GM12878 (cell line): ENCODE data around the gene PRX. TPM values are rescaled to one million over a fixed set of nuclear protein-coding genes. Genes with fewer than 3 reads are reported as not detected.
A peak's percentile ranks its signal among the peaks of the same experiment; 100 is the strongest.

Source experiments
- ATAC-seq: fragments of 200-7000 bp; cut with Tn5 transposase; 3 replicates; pipeline ENCODE4 v1.9.1; 2020; ENCODE audit warnings: mild to moderate bottlenecking, moderate library complexity
- BruUV-seq: library from RNA; stranded (reverse); fragments of 400-500 nt; replicated peaks from 2 replicates; lab custom pipeline; 2021; lab: Mats Ljungman, UMichigan
- CTCF ChIA-PET: fragments of 300-600 bp; sonication (Branson Sonifier 250); formaldehyde crosslinking; extraction: SDS; loops from one replicate; lab custom pipeline; 2021; ENCODE audit warnings: inconsistent platforms; lab: Yijun Ruan, JAX
- POLR2A ChIA-PET: fragments of 350-600 bp; formaldehyde crosslinking; extraction: SDS; loops from one replicate; lab custom pipeline; 2021; ENCODE audit warnings: inconsistent platforms; lab: Charles Lee
- RAD21 ChIA-PET: fragments of 300-600 bp; sonication (Branson Sonifier 250); formaldehyde crosslinking; loops from one replicate; lab custom pipeline; 2023; ENCODE audit warnings: antibody characterized with exemption; ENCODE audit not compliant: unreplicated experiment; lab: Charles Lee
- SMC1A ChIA-PET: fragments of 300-600 bp; sonication (Branson Sonifier 250); formaldehyde crosslinking; loops from one replicate; lab custom pipeline; 2023; ENCODE audit not compliant: unreplicated experiment, uncharacterized antibody; lab: Charles Lee
- DNase-seq: peaks from one replicate; pipeline ENCODE4 v3.0.0-alpha.2; 2011; ENCODE audit warnings: low read depth, low spot score
- FAIRE-seq: peaks from 3 replicates; lab custom pipeline; 2011; peaks lifted over from hg19 to GRCh38; lab: Jason Lieb, UNC
- H2AFZ ChIP-seq: 2 replicates; pipeline ENCODE4 v1.6.0; 2011; ENCODE audit warnings: low read depth, low read length, control low read depth; ENCODE audit not compliant: control insufficient read depth
- H3K27ac ChIP-seq: 2 replicates; pipeline ENCODE4 v1.5.1; 2011; ENCODE audit warnings: control low read depth; ENCODE audit not compliant: control insufficient read depth, insufficient read depth
- H3K27me3 ChIP-seq, 2 experiments: replicated peaks in 1 of 2; 2 replicates each; pipeline versions ENCODE4 v1.6.0 to v1.6.1; 2011; ENCODE audit warnings: low read length in 1 of 2; ENCODE audit not compliant: control insufficient read depth in 2 of 2, insufficient read depth in 2 of 2
- H3K36me3 ChIP-seq, 2 experiments: 2 replicates each; pipeline ENCODE4 v1.5.1; 2011; ENCODE audit warnings: low read length in 1 of 2; ENCODE audit not compliant: control insufficient read depth in 2 of 2, insufficient read depth in 2 of 2
- H3K4me1 ChIP-seq: 2 replicates; pipeline ENCODE4 v1.6.1; 2011; ENCODE audit warnings: mild to moderate bottlenecking, low read length, moderate library complexity, mixed read lengths; ENCODE audit not compliant: control insufficient read depth, insufficient read depth
- H3K4me2 ChIP-seq: 2 replicates; pipeline ENCODE4 v1.6.0; 2011; ENCODE audit warnings: control low read depth; ENCODE audit not compliant: control insufficient read depth, insufficient read depth
- H3K4me3 ChIP-seq: fragments of 200-600 bp; sonication (generic); 2 replicates; pipeline ENCODE4 v1.5.1; 2016
- H3K79me2 ChIP-seq: 2 replicates; pipeline ENCODE4 v1.6.0; 2011; ENCODE audit warnings: low read length; ENCODE audit not compliant: control insufficient read depth, insufficient read depth
- H3K9ac ChIP-seq: 2 replicates; pipeline ENCODE4 v1.8.0; 2011; ENCODE audit warnings: low read length, control low read depth, mixed read lengths; ENCODE audit not compliant: control insufficient read depth, insufficient read depth
- H3K9me3 ChIP-seq: replicated peaks from 3 replicates; pipeline ENCODE4 v1.5.1; 2011; ENCODE audit warnings: mild to moderate bottlenecking, low read length; ENCODE audit not compliant: control insufficient read depth, insufficient read depth
- H4K20me1 ChIP-seq: 2 replicates; pipeline ENCODE4 v1.6.0; 2011; ENCODE audit not compliant: control insufficient read depth, insufficient read depth
- ASH2L ChIP-seq: fragments of 300-600, 200-600 bp; sonication (generic); IDR thresholded peaks from 2 replicates; pipeline ENCODE4 v1.6.1; 2017; ENCODE audit warnings: low read depth, mild to moderate bottlenecking, borderline replicate concordance
- ATF7 ChIP-seq: fragments of 450-650 bp; IDR thresholded peaks from 2 replicates; pipeline ENCODE4 v1.6.1; 2016; ENCODE audit warnings: low read depth, mild to moderate bottlenecking
- CEBPB ChIP-seq, 2 experiments: fragments of 150-350 bp in 1 of 2; IDR thresholded peaks; 2 replicates each; pipeline ENCODE4 v1.6.1; 2012 to 2014; ENCODE audit warnings: low read depth in 2 of 2, low read length in 2 of 2, borderline replicate concordance in 1 of 2, inconsistent platforms in 1 of 2
- ELK1 ChIP-seq: IDR thresholded peaks from 2 replicates; pipeline ENCODE4 v1.6.1; 2012; ENCODE audit warnings: low read depth, low read length, improper control_type of control experiment
- EZH2 ChIP-seq: IDR thresholded peaks from 2 replicates; pipeline ENCODE4 v1.6.1; 2012; ENCODE audit warnings: low read depth, mild to moderate bottlenecking, control low read depth, inconsistent platforms, low read length, borderline replicate concordance; ENCODE audit not compliant: control insufficient read depth
- POLR2AphosphoS5 ChIP-seq: IDR thresholded peaks from 2 replicates; pipeline ENCODE4 v1.6.1; 2011; ENCODE audit warnings: mild to moderate bottlenecking, low read length, inconsistent platforms
- RB1 ChIP-seq: fragments of 450-650 bp; formaldehyde crosslinking; IDR thresholded peaks from 2 replicates; pipeline ENCODE4 v1.6.1; 2017; ENCODE audit warnings: mild to moderate bottlenecking, borderline replicate concordance
- SMAD1 ChIP-seq: fragments of 450-650 bp; IDR thresholded peaks from 2 replicates; pipeline ENCODE4 v1.6.1; 2018; ENCODE audit warnings: mild to moderate bottlenecking, low read depth; ENCODE audit not compliant: partially characterized antibody
- SRF ChIP-seq, 2 experiments: IDR thresholded peaks; 2 replicates each; pipeline ENCODE4 v1.6.1; 2011; ENCODE audit warnings: low read depth in 2 of 2, low read length in 2 of 2, mild to moderate bottlenecking in 1 of 2, moderate library complexity in 1 of 2
- ZBTB33 ChIP-seq: fragments of 450-650 bp; IDR thresholded peaks from 2 replicates; pipeline ENCODE4 v1.6.1; 2017; ENCODE audit warnings: mild to moderate bottlenecking
- WGBS: methylation state at CpG from one replicate; pipeline ENCODE4 v1.1.6; 2016; ENCODE audit warnings: low lambda C conversion rate; ENCODE audit not compliant: insufficient replicate concordance, insufficient coverage; ENCODE audit errors: missing lambda C conversion rate; 5-methylcytosine and 5-hydroxymethylcytosine counted together
- in situ Hi-C: fragments of 300-500 bp; cut with MboI; formaldehyde crosslinking; loops from 9 replicates; pipeline ENCODE4 v1.14.3; 2018; ENCODE audit warnings: mixed read lengths
- intact Hi-C: fragments of 100-400 bp; cut with micrococcal nuclease; formaldehyde crosslinking; loops from one replicate; pipeline ENCODE4 v1.14.2; 2022; ENCODE audit not compliant: unreplicated experiment
- polyA plus RNA-seq, 11 experiments: library from polyadenylated mRNA; depleted of rRNA in 4 of 11; unstranded in 6 of 11; stranded (reverse) in 5 of 11; fragments of >200 nt; fragmentation: Nextera tagmentation in 4 of 11; fragmentation: Illumina TruSeq in 1 of 11; extraction: Ambion mirVana in 4 of 11; extraction: Trizol in 1 of 11; gene quantifications; 1 replicate in 1 of 11; 2 replicates in 10 of 11; pipeline versions ENCODE4 v1.2.1 to v1.2.3, GENCODE V29; 2011 to 2016; ENCODE audit warnings: inconsistent platforms in 2 of 11, missing spikeins in 2 of 11, low read depth in 1 of 11
- total RNA-seq, 4 experiments: library from RNA; depleted of rRNA in 3 of 4; stranded (reverse); fragments of >200 nt in 3 of 4; fragmentation: Illumina TruSeq in 1 of 4; extraction: Trizol in 1 of 4; gene quantifications; 2 replicates each; pipeline versions ENCODE4 v1.2.1 to v1.2.3, GENCODE V29; 2013 to 2021

Gene PRX
- total and polyA plus RNA-seq, 10 of the 15 experiments (the other 5 are each of a cell fraction or from before 2014, with no cell fraction given): 0.02 to 1.4 (median 0.54) TPM; not detected in 1

DNA sequence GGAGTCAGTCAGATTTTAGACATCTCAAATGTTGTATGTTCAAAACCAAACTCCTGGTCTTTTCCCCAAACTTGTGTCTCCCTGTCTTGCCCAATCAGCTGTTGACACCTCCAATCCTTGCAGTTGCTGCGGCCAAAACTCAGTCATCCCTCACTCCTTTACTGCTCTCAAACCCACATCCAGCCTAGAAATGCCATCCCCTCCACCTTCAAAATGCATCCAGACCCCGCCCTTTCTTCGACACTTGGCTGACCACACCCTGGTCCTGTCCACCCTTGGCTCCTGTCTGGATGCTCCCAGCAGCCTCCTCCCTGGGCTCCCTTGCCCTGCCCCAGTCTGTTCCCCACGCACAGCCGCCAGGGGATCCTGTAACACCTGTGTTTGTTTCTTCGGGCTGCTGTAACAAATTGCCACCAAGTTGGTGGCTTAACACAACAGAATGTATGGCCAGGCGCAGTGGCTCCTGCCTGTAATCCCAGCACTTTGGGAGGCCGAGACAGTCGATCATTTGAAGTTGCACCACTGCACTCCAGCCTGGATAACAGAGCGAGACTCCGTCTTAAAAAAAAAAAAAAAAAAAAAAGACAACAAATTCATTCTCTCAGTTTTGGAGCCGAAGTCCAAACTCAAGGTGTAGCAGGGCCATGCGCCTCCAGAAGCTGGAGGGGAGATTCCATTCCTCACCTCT, 53.0 kb downstream of the PRX start:
- no peaks in the 10 kb centered on the region for H3K9me3 ChIP-seq
- H3K36me3 ChIP-seq: no peaks in the 10 kb centered on the region
- H3K4me1 ChIP-seq: peaks cover 40% of the 10 kb centered on the region
- H3K9ac ChIP-seq: no peak overlapping the region
- H3K27ac ChIP-seq: no peak overlapping the region
- no peaks in the 10 kb centered on the region for H4K20me1 ChIP-seq
- ATAC-seq: no peak
- TF ChIP-seq SMAD1: no peak
- no peak for FAIRE-seq
- ChIA-PET POLR2A (no interaction called here), SMC1A (interaction anchor here (0.7 kb wide), 1 partner anchor 275 kb away, joined by 3 read pairs; no protein-coding TSS in a partner anchor), RAD21 (no interaction called here), CTCF (no interaction called here)
- peaks cover 10% of the 10 kb centered on the region for H3K79me2 ChIP-seq
- H3K27me3 ChIP-seq: no peaks in the 10 kb centered on the region
- H3K4me2 ChIP-seq: no peak overlapping the region
- H3K4me3 ChIP-seq: no peak overlapping the region
- in situ Hi-C loops: no loop called here
- no peak overlapping the region for H2AFZ ChIP-seq
- no TSS peak for BruUV-seq
- DNase-seq: no peak
- WGBS: 94% methylated on average over 12 of the region's 13 CpGs
- intact Hi-C loops: no loop called here

- CTCF ChIA-PET: interaction anchor here (0.6 to 1.0 kb wide), 4 partner anchors 11 to 276 kb away, joined by 3 read pairs; partner anchors contain the start of gene C19orf47
- peaks cover 10% of the 10 kb centered on the region for H3K79me2 ChIP-seq
- WGBS: 28% methylated on average over 5 of the region's 5 CpGs
- no peak overlapping the region for H2AFZ ChIP-seq
- H3K4me2 ChIP-seq: peak overlapping the region; percentile 64
- RAD21 ChIA-PET: interaction anchor here (0.6 to 1.0 kb wide), 4 partner anchors 10 to 107 kb away, joined by 3 to 4 read pairs (median 4); partner anchors contain the start of genes AKT2, BLVRB, C19orf47 and PLD3
- no peaks in the 10 kb centered on the region for H4K20me1 ChIP-seq
- DNase-seq: peak; percentile 76
- intact Hi-C loops (loop anchor here (5.0 kb wide), 2 partner anchors 44 to 59 kb away; no protein-coding TSS in a partner anchor), in situ Hi-C loops (no loop called here)
- H3K9ac ChIP-seq: no peak overlapping the region
- peak; percentile 49 for FAIRE-seq
- H3K9me3 ChIP-seq: no peaks in the 10 kb centered on the region
- peaks cover 40% of the 10 kb centered on the region for H3K4me1 ChIP-seq
- no peak overlapping the region for H3K4me3 ChIP-seq
- POLR2A ChIA-PET: no interaction called here
- peak overlapping the region; percentile 52 for H3K27ac ChIP-seq
- no peaks in the 10 kb centered on the region for H3K27me3 ChIP-seq
- H3K36me3 ChIP-seq: no peaks in the 10 kb centered on the region
- no TSS peak for BruUV-seq
- SMC1A ChIA-PET: interaction anchor here (1.0 kb wide), 1 partner anchor 106 kb away, joined by 3 read pairs; no protein-coding TSS in a partner anchor
- ATAC-seq: peak; percentile 88
- TF ChIP-seq ZBTB33: no peak
- TF ChIP-seq SRF (IDR thresholded peaks at IDR 0.05; ENCODE audit: low read depth in 2 of 2, low read length in 2 of 2): no peak
- TF ChIP-seq EZH2: no peak
- TF ChIP-seq ELK1: no peak
- TF ChIP-seq POLR2AphosphoS5: no peak
- TF ChIP-seq ASH2L: no peak
- TF ChIP-seq CEBPB (IDR thresholded peaks at IDR 0.05; ENCODE audit: borderline replicate concordance in 1 of 2, low read depth in 2 of 2, low read length in 2 of 2): no peak
- TF ChIP-seq RB1: no peak
- peak; percentile 92 for TF ChIP-seq ATF7
Measured at GRCh38 chr19:40358773-40359172, 54.4 kb downstream of the PRX start.
